Fibroblast of lung (primary cell): ENCODE measurements around the gene MAPK13.

Source experiments
- CTCF ChIP-seq, 2 donors: IDR thresholded peaks in 1 of 2; conservative IDR thresholded peaks in 1 of 2; 1 replicate in 1 of 2; 2 replicates in 1 of 2; pipeline ENCODE4 v1.5.1; 2011 to 2012; ENCODE audit warnings: low read length in 2 of 2, control low read depth in 1 of 2, inconsistent platforms in 1 of 2, low read depth in 1 of 2, mild to moderate bottlenecking in 1 of 2
- EZH2 ChIP-seq: IDR thresholded peaks from 2 replicates; pipeline ENCODE4 v1.5.1; 2012; ENCODE audit warnings: low read length, control low read depth, mild to moderate bottlenecking; ENCODE audit errors: missing control alignments

- TF ChIP-seq CTCF (conservative IDR thresholded peaks at IDR 0.05 in 1 of 2, IDR thresholded peaks at IDR 0.05 in 1 of 2; ENCODE audit: low read depth in 1 of 2, low read length in 2 of 2): no peak
- TF ChIP-seq EZH2: no peak
Measured at GRCh38 chr6:36133912-36134311, 3.6 kb downstream of the MAPK13 start.
